Breast epithelium (tissue), 3 donors: ENCODE measurements around the gene SAA1.

Experiments used
- CTCF ChIP-seq, 3 donors: fragments of 450-650 bp; IDR thresholded peaks; one replicate each; pipeline ENCODE4 v1.5.1; 2016 to 2017; ENCODE audit warnings: antibody characterized with exemption in 3 of 3, mild to moderate bottlenecking in 3 of 3, moderate library complexity in 3 of 3
- POLR2A ChIP-seq: fragments of 450-650 bp; IDR thresholded peaks from one replicate; pipeline ENCODE4 v1.6.1; 2016; ENCODE audit warnings: antibody characterized with exemption, mild to moderate bottlenecking, moderate library complexity
- POLR2AphosphoS5 ChIP-seq, 3 donors: sonication (generic); formaldehyde crosslinking; IDR thresholded peaks; one replicate each; pipeline ENCODE4 v1.6.1; 2017; ENCODE audit warnings: antibody characterized with exemption in 3 of 3

DNA sequence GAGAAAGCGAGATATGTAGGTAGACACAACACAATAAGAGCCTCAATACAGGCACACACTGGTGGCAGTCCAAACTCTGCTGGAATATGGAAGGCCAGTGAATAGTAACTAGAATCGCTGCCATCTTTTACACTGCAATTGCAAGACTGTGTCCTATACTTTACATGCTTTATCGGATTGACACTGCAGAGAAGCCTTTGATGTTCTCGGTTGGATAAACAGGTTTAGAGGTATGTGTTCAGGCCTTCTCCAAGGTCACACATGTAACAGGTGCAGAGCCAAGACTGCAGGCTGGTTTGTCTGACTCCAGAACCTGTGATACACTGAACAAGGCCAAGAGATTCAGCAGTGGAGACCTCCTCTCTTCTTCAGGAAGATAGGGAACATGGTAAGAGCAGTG, 5.1 kb downstream of the SAA1 start:
- TF ChIP-seq POLR2A (no peak), CTCF (IDR thresholded peaks at IDR 0.05) (no peak), POLR2AphosphoS5 (IDR thresholded peaks at IDR 0.05) (no peak)
